ENCODE measurements around the gene ZNF516.

Gene ZNF516

GRCh38 chr18:76354348-76354747 lies 140.7 kb downstream of the ZNF516 start:
- no peak for DNase-seq

- DNase-seq = no peak
Measured at GRCh38 chr18:76353500-76353899, 141.5 kb downstream of the ZNF516 start.

- DNase-seq = no peak
Measured at GRCh38 chr18:76353046-76353445, 142.0 kb downstream of the ZNF516 start.

- peak; percentile 85 for DNase-seq
Measured at GRCh38 chr18:76351961-76352581, 143.0 kb downstream of the ZNF516 start.

- DNase-seq = no peak
Measured at GRCh38 chr18:76350134-76351025, 144.7 kb downstream of the ZNF516 start.

- DNase-seq = peak; percentile 93
Measured at GRCh38 chr18:76349067-76349715, 145.9 kb downstream of the ZNF516 start.

- DNase-seq = peak; percentile 89
Measured at GRCh38 chr18:76348267-76349066, 146.6 kb downstream of the ZNF516 start.

GRCh38 chr18:76347341-76347740 lies 147.7 kb downstream of the ZNF516 start:
- no peak for DNase-seq

- DNase-seq = no peak
Measured at GRCh38 chr18:76346490-76347130, 148.4 kb downstream of the ZNF516 start.

- DNase-seq = no peak
Measured at GRCh38 chr18:76345901-76346300, 149.1 kb downstream of the ZNF516 start.

GRCh38 chr18:76343938-76344569 lies 151.0 kb downstream of the ZNF516 start:
- DNase-seq = no peak

GRCh38 chr18:76340410-76340809 lies 154.6 kb downstream of the ZNF516 start:
- no peak for DNase-seq

GRCh38 chr18:76339246-76339620 lies 155.8 kb downstream of the ZNF516 start:
- DNase-seq = no peak

- no peak for DNase-seq
Measured at GRCh38 chr18:76338619-76339245, 156.3 kb downstream of the ZNF516 start.

GRCh38 chr18:76338088-76338487 lies 157.0 kb downstream of the ZNF516 start:
- DNase-seq = no peak

- peak; percentile 66 for DNase-seq
Measured at GRCh38 chr18:76335859-76336640, 159.0 kb downstream of the ZNF516 start.

GRCh38 chr18:76328140-76328539 lies 166.9 kb downstream of the ZNF516 start:
- DNase-seq = no peak

- DNase-seq = no peak
Measured at GRCh38 chr18:76323891-76324290, 171.2 kb downstream of the ZNF516 start.

GRCh38 chr18:76322686-76323085 lies 172.4 kb downstream of the ZNF516 start:
- no peak for DNase-seq

- DNase-seq = no peak
Measured at GRCh38 chr18:76319366-76319765, 175.7 kb downstream of the ZNF516 start.

- DNase-seq = no peak
Measured at GRCh38 chr18:76318607-76319006, 176.4 kb downstream of the ZNF516 start.
